Lower lobe of right lung (tissue), 2 donors: ENCODE results near the gene ILDR1. TPM values are rescaled to one million over a fixed set of nuclear protein-coding genes. Genes with fewer than 3 reads are reported as not detected.

Experiments
- ATAC-seq, 2 donors: fragments of 200-7000 bp; cut with Tn5 transposase; one replicate each; pipeline ENCODE4 v1.9.1; 2020 to 2022; ENCODE audit warnings: mild to moderate bottlenecking in 2 of 2, moderate library complexity in 2 of 2
- DNase-seq: peaks from one replicate; pipeline ENCODE4 v3.0.0-alpha.2; 2020
- H3K27ac ChIP-seq: fragments of 200-600 bp; one replicate; pipeline ENCODE4 v1.8.0; 2022
- H3K27me3 ChIP-seq: fragments of 200-600 bp; one replicate; pipeline ENCODE4 v1.8.0; 2022; ENCODE audit warnings: low read depth
- H3K36me3 ChIP-seq: fragments of 200-600 bp; one replicate; pipeline ENCODE4 v1.8.0; 2022; ENCODE audit warnings: mild to moderate bottlenecking
- H3K4me1 ChIP-seq: fragments of 200-600 bp; one replicate; pipeline ENCODE4 v1.8.0; 2022
- H3K4me3 ChIP-seq: fragments of 200-600 bp; one replicate; pipeline ENCODE4 v1.8.0; 2022; ENCODE audit warnings: mild to moderate bottlenecking
- H3K9me3 ChIP-seq: fragments of 200-600 bp; one replicate; pipeline ENCODE4 v1.8.0; 2022
- CTCF ChIP-seq: fragments of 200-600 bp; IDR thresholded peaks from one replicate; pipeline ENCODE4 v1.8.0; 2022; ENCODE audit warnings: antibody characterized with exemption, mild to moderate bottlenecking
- intact Hi-C: fragments of 100-400 bp; cut with DNase I; formaldehyde crosslinking; loops from one replicate; pipeline ENCODE4 v1.11.0; 2022
- total RNA-seq: library from RNA; stranded (reverse); fragmentation: NEBNext Ultra II Directional; extraction: Animal tissue kit (Norgen Biotek cat#: 25700); gene quantifications from one replicate; pipeline ENCODE4 v1.2.1, GENCODE V29; 2021
- donor health status: DM: no; HTN: yes; CAD: no; lungs with severe emphysema.

ILDR1 gene
- total RNA-seq, 1 donor from 2014 or later = 8.3 TPM

GRCh38 chr3:121975702-121976302 lies 46.2 kb downstream of the ILDR1 start:
- no peak for TF ChIP-seq CTCF
- ATAC-seq (no peak), DNase-seq (no peak)
- Histone ChIP-seq H3K4me3 (no peak overlapping the region), H3K36me3 (no peaks in the 10 kb centered on the region), H3K27me3 (no peaks in the 10 kb centered on the region), H3K9me3 (no peaks in the 10 kb centered on the region), H3K27ac (no peak overlapping the region), H3K4me1 (no peaks in the 10 kb centered on the region)
- intact Hi-C loops = no loop called here

GRCh38 chr3:121974601-121975111 lies 47.4 kb downstream of the ILDR1 start:
- Histone ChIP-seq H3K4me3 (no peak overlapping the region), H3K36me3 (no peaks in the 10 kb centered on the region), H3K9me3 (no peaks in the 10 kb centered on the region), H3K27ac (no peak overlapping the region), H3K4me1 (no peaks in the 10 kb centered on the region), H3K27me3 (no peaks in the 10 kb centered on the region)
- intact Hi-C loops = no loop called here
- TF ChIP-seq CTCF = no peak
- DNase-seq = no peak
- ATAC-seq = no peak

DNA sequence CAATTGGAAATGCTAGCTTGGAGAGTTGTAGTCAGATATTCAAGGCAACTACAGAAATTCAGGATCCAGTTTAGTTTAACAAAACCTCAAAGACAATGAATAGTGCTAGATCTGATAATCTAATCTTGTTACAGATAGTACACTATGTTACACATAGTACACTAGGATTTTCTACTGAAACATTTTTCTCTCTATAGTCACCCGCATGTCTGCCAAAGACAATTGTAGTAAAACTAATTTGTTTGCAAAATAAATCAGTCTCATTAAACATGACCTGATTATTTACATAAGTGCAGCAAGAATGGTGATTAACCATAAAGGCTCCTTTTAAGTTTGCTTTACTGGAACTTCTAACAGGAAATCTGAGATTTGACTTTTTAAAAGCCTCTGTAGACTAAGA lies 52.0 kb downstream of the ILDR1 start:
- TF ChIP-seq CTCF = no peak
- no peaks in the 10 kb centered on the region for H3K36me3 ChIP-seq
- DNase-seq (no peak), ATAC-seq (no peak)
- H3K27ac ChIP-seq = no peak overlapping the region
- H3K9me3 ChIP-seq = no peaks in the 10 kb centered on the region
- H3K4me3 ChIP-seq = no peak overlapping the region
- no peaks in the 10 kb centered on the region for H3K27me3 ChIP-seq
- no peaks in the 10 kb centered on the region for H3K4me1 ChIP-seq
- intact Hi-C loops = no loop called here

DNA sequence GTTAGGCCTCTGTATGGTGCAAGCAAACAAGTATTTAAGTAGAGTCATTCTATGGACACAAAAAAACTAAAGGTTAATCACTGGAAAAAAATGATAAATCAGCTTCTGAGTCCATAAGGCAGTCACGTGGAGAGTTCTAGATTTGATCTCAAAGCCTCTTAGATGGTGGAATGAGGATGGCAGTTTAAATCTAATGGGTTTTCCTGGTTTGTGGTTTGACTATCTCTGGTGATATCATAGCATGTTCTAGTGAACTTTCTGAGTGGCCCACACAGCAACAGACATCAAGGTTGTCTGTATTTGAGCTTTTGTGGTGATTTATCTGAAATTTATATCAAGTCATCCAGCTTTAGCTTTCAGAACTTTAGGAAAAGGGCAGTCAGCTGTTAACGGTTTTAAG lies 52.4 kb downstream of the ILDR1 start:
- intact Hi-C loops = no loop called here
- no peak for ATAC-seq
- Histone ChIP-seq H3K27ac (no peak overlapping the region), H3K4me1 (no peaks in the 10 kb centered on the region), H3K4me3 (no peak overlapping the region), H3K9me3 (no peaks in the 10 kb centered on the region), H3K27me3 (no peaks in the 10 kb centered on the region), H3K36me3 (no peaks in the 10 kb centered on the region)
- DNase-seq = no peak
- TF ChIP-seq CTCF = no peak

DNA sequence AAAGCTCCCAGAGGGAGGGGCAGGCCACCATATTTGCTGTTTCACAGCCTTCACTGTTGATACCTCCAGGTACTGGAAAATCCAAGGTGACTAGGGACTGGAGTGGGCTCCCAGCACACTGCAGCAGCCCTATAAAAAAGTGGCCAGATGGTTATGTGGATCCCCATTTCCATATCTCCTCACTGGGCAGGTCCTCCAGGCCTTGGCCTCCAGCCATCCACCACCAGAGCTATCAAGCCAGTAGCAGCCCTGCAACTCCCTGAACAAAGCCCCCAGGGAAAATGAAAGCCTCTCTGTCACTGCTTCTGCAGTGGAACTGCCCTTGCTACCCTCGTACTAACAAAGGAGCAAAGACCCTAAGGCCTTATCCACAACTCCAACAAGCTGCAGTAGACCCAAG lies 58.4 kb downstream of the ILDR1 start:
- H3K9me3 ChIP-seq = no peaks in the 10 kb centered on the region
- H3K27me3 ChIP-seq = no peaks in the 10 kb centered on the region
- ATAC-seq (no peak), DNase-seq (no peak)
- intact Hi-C loops = no loop called here
- H3K4me3 ChIP-seq = no peak overlapping the region
- no peaks in the 10 kb centered on the region for H3K36me3 ChIP-seq
- H3K27ac ChIP-seq = no peak overlapping the region
- H3K4me1 ChIP-seq = no peaks in the 10 kb centered on the region
- TF ChIP-seq CTCF = no peak

GRCh38 chr3:121962443-121962842 lies 59.6 kb downstream of the ILDR1 start:
- Histone ChIP-seq H3K4me1 (no peaks in the 10 kb centered on the region), H3K27me3 (no peaks in the 10 kb centered on the region)

More at GRCh38 chr3:121962443-121962842, 59.6 kb downstream of the ILDR1 start:
- no peaks in the 10 kb centered on the region for H3K36me3 ChIP-seq
- TF ChIP-seq CTCF = no peak
- no peaks in the 10 kb centered on the region for H3K9me3 ChIP-seq
- ATAC-seq (no peak), DNase-seq (no peak)
- no peak overlapping the region for H3K4me3 ChIP-seq
- no peak overlapping the region for H3K27ac ChIP-seq
- intact Hi-C loops = no loop called here
